HG02973 (cell line): ENCODE data around the gene HPSE2.
"Not testable (repeated sequence)": the region's sequence is repeated elsewhere in the genome, so short reads cannot be mapped to it uniquely, and the experiment has no call there.

Source experiments
- ATAC-seq: cut with Tn5 transposase; IDR thresholded peaks from one replicate; pipeline ENCODE4 v1.9.1; 2021; ENCODE audit warnings: moderate library complexity; ENCODE audit not compliant: unreplicated experiment

The HPSE2 gene

GRCh38 chr10:99235658-99236626 is at the start of gene HPSE2:
Gene HPSE2, minus strand, starts transcription at chr10:99235852.
- ATAC-seq, result no peak

- peak; percentile 74 for ATAC-seq
Observed at GRCh38 chr10:99280472-99280871, 44.8 kb upstream of the HPSE2 start.

DNA sequence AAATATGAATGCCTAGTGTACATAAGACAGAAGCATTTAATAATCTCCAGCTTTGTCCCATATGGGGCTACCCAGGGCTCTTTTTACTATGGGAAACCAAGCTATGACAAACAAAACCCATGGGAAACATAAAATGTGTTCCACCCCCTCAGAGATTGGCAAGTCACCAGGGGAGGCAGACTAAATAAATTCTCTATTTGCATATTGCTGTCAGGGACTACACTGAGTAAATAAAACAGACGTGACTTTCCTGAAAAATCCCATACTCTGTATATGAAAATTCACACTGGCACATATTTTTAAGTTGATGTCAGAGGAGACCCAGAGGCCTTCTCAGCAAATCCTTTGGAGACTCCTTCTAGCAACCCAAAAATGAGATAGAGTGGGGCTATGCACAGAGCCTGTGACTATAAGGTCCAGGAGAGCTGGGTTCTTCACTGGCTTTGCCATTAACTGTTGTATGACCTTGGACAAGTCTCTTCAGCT is 44.0 kb upstream of the HPSE2 start:
- peak; percentile 63 for ATAC-seq

DNA sequence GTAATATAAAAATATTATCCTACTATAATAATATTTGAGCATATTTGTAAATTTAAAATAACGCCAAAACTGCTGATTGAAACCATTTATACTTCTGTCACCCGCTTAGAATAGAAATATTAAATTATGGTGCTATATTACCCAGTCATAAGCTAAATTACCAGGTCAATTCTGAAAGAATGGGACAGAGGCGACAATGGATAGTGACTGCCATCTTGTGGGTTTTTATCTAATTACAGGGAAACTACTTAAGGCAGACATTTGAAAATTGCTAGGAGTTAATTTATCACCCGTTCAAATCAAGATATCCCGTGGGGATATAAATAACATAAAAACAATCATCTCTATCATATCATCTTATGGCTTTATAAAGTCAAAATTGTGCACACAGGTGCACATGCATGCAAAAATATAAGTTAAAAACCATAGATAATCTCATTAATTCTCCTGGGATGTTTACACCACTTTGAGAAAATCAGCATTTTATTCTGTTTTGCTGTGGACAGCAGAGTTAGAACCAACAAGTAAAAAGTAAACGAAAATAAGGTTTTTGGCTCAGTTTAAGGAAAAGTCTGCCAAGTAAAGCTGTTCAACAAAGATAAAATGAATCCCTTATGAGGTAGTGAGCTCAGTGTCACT is 41.3 kb upstream of the HPSE2 start:
- ATAC-seq, result no peak

DNA sequence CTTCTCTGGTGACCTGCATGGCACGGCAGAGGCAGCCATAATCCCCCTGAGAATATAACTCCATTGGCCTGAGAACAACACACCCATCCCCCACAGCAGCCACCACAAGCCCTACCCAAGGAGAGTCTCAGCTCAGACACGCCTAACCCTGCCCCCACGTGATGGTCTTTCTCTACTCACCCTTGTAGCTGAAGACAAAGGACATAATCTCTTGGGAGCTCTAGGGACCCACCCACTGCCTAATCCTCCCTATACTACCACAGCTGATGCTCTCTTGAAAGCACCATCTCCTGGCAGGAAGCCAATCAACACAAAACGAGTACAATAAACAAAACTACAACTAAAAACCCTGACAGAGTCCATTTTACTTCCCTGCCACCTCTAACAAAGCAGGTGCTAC is 30.7 kb upstream of the HPSE2 start:
- ATAC-seq, result no peak

GRCh38 chr10:99248824-99249223 is 13.2 kb upstream of the HPSE2 start:
- ATAC-seq, result no peak

DNA sequence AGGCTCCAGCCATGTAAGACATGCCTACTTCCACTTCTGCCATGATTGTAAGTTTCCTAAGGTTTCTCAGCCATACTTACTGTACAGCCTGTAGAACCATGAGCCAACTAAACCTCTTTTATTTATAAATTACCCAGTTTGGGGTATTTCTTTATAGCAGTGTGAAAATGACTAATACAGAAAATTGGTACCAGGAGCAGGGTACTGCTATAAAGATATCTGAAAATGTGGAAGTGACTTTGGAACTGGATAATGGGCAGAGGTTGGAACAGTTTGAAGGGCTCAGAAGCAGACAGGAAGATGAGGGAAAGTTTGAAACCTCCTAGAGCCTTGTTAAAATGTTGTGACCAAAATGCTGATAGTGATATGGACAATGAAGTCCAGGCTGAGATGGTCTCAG is 12.2 kb upstream of the HPSE2 start:
- ATAC-seq, result not testable (repeated sequence)

GRCh38 chr10:99236627-99237309 is 1.1 kb upstream of the HPSE2 start:
- ATAC-seq, result no peak

DNA sequence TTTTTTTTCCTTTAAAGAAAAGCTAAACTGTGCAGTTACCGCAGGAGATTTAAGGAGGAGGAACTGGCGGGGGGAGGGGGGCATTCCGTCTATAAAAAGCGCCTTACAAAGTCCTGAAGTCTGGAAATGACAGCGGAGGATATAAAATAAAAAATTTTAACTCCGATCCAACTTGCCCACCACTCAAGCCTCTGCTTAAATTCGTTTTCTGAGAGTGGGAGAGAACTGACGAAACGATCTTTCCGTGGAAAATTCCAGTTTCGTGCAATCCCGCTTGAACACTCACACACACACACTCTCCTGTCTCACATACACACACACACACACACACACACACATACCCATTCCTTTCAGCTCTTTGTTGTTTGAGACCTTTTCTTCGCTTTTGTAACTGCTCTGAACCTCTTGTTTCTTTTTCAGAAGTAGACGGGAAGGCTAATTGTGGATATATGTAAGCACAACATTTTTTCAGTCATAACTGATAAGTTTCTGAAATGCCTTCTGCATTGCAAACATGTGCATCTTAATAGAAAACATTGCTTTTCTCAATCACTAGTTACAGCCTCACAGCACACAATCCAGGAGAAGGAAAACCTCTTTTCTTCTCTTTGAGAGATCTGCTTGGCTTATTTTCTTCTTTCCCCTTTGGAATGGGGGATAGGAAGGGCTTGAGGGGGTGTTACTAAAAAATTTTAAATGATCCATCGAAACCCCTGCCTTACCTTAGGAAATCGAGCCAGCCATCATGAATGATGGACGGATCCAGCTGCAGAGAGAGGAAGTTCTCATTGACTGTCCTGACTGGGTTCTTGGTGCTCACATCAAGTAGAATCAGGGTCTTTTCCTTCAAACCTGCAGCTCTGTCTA is 628 bp downstream of the HPSE2 start:
- no peak for ATAC-seq

GRCh38 chr10:99234041-99234790 is 1.4 kb downstream of the HPSE2 start:
- peak; percentile 98 for ATAC-seq

DNA sequence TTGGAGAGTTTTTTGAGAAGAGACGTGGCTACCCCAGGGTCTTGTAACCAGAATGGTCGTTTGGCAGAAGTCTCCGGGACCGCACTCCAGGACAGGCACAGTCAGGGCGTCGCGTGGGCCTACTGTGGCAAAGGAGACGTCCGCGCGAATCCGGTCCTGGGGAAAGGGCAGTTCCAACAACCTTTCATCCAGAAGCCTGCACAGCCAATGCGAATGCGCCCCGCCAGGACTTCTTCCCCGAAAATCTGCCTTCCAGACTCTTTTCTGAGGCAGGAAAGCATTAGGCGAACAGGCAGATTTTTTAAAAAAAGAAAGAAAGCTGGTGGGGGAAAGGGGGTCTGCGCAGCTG is 2.0 kb downstream of the HPSE2 start:
- no peak for ATAC-seq

- no peak for ATAC-seq
Observed at GRCh38 chr10:99233000-99233688, 2.5 kb downstream of the HPSE2 start.

GRCh38 chr10:99232360-99232999 is 3.2 kb downstream of the HPSE2 start:
- ATAC-seq, result no peak

- ATAC-seq, result no peak
Observed at GRCh38 chr10:99224766-99225165, 10.9 kb downstream of the HPSE2 start.

DNA sequence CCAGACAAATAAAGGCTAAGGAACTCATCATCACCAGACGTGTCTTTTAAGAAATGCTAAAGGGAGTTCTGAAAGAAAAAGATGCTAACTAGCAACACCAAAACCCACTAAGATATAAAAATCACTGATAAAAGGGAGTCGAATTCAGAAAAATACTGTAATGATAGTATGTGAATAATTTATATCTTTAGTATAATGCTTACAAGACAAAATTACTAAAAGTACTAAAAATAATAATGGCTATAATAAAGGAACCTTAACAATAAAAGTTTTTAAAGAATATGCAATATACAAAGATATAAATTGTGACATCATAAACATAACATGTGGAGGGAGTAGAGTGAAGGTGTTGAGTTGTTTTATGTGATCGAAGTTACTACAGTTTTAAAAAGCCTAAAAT is 28.3 kb downstream of the HPSE2 start:
- no peak for ATAC-seq

GRCh38 chr10:99203310-99203709 is 32.3 kb downstream of the HPSE2 start:
- ATAC-seq, result no peak

GRCh38 chr10:99172950-99173349 is 62.7 kb downstream of the HPSE2 start:
- ATAC-seq, result no peak

- ATAC-seq, result no peak
Observed at GRCh38 chr10:99172128-99172738, 63.4 kb downstream of the HPSE2 start.
